B cell (primary cell): ENCODE data around the gene CRY1. TPM values are rescaled to one million over a fixed set of nuclear protein-coding genes. Genes with fewer than 3 reads are reported as not detected.

Experiments used
- ATAC-seq: fragments of 200-7000 bp; cut with Tn5 transposase; one replicate; pipeline ENCODE4 v1.10.0; 2021; ENCODE audit warnings: low read depth, mild to moderate bottlenecking, moderate number of reproducible peaks, moderate library complexity
- CTCF ChIA-PET: fragments of 350-600 bp; sonication (Branson Sonifier 250); formaldehyde crosslinking; loops from one replicate; lab custom pipeline; 2021; ENCODE audit warnings: antibody characterized with exemption, inconsistent platforms; lab: Charles Lee
- POLR2A ChIA-PET: fragments of 350-600 bp; sonication (Branson Sonifier 250); formaldehyde crosslinking; loops from one replicate; lab custom pipeline; 2021; ENCODE audit warnings: antibody characterized with exemption; lab: Charles Lee
- DNase-seq: peaks from one replicate; pipeline ENCODE4 v3.0.0; 2013
- H2AFZ ChIP-seq: 2 replicates; pipeline ENCODE4 v1.6.1; 2012; ENCODE audit warnings: mild to moderate bottlenecking, low read depth, low read length; ENCODE audit not compliant: insufficient read depth, poor library complexity, severe bottlenecking
- H3K27ac ChIP-seq, 2 donors: 1 replicate in 1 of 2; 2 replicates in 1 of 2; pipeline ENCODE4 v1.5.1; 2012 to 2013; ENCODE audit warnings: low read length in 2 of 2, mild to moderate bottlenecking in 2 of 2, moderate library complexity in 1 of 2
- H3K27me3 ChIP-seq, 4 experiments: fragments of 200-600 bp in 1 of 4; sonication (generic) in 1 of 4; replicated peaks in 1 of 4; 1 replicate in 2 of 4; 2 replicates in 2 of 4; pipeline versions ENCODE4 v1.6.1 to v1.7.0; 2013 to 2016; ENCODE audit warnings: low read length in 3 of 4, mild to moderate bottlenecking in 2 of 4, mixed read lengths in 1 of 4, moderate library complexity in 1 of 4; ENCODE audit not compliant: insufficient read depth in 4 of 4, control insufficient read depth in 3 of 4; ENCODE audit errors: control extremely low read depth in 1 of 4
- H3K36me3 ChIP-seq, 2 experiments: replicated peaks in 1 of 2; 1 replicate in 1 of 2; 2 replicates in 1 of 2; pipeline versions ENCODE4 v1.6.1 to v1.7.1; 2013; ENCODE audit warnings: low read length in 1 of 2; ENCODE audit not compliant: insufficient read depth in 2 of 2, control insufficient read depth in 1 of 2; ENCODE audit errors: control extremely low read depth in 1 of 2, extremely low read depth in 1 of 2
- H3K4me1 ChIP-seq, 2 donors: fragments of 200-600 bp in 1 of 2; sonication (generic) in 1 of 2; 1 replicate in 1 of 2; 2 replicates in 1 of 2; pipeline versions ENCODE4 v1.5.1 to v1.6.1; 2013 to 2017; ENCODE audit warnings: low read length in 2 of 2; ENCODE audit not compliant: control insufficient read depth in 2 of 2, insufficient read depth in 2 of 2
- H3K4me2 ChIP-seq: replicated peaks from 2 replicates; pipeline ENCODE3; 2012; ENCODE audit warnings: mild to moderate bottlenecking, low read depth, low read length; ENCODE audit not compliant: poor library complexity, severe bottlenecking
- H3K4me3 ChIP-seq, 5 experiments: fragments of 200-600 bp in 1 of 5; sonication (generic) in 1 of 5; 1 replicate in 3 of 5; 2 replicates in 2 of 5; pipeline versions ENCODE4 v1.5.1 to v1.7.0; 2011 to 2016; ENCODE audit warnings: low read length in 4 of 5, mild to moderate bottlenecking in 4 of 5, low read depth in 2 of 5, control low read depth in 1 of 5, moderate library complexity in 1 of 5; ENCODE audit not compliant: insufficient read depth in 1 of 5; ENCODE audit errors: control extremely low read depth in 1 of 5, extremely low read depth in 1 of 5
- H3K79me2 ChIP-seq: fragments of 200-600 bp; sonication (generic); one replicate; pipeline ENCODE4 v1.6.0; 2016; ENCODE audit warnings: low read length; ENCODE audit not compliant: control insufficient read depth, insufficient read depth
- H3K9ac ChIP-seq: fragments of 200-600 bp; sonication (generic); 2 replicates; pipeline ENCODE4 v1.6.1; 2017; ENCODE audit warnings: mild to moderate bottlenecking, low read length, moderate library complexity
- H3K9me3 ChIP-seq, 3 donors: one replicate each; pipeline versions ENCODE4 v1.6.1 to v1.7.1; 2013; ENCODE audit warnings: low read length in 2 of 3; ENCODE audit not compliant: control insufficient read depth in 2 of 3, insufficient read depth in 1 of 3; ENCODE audit errors: control extremely low read depth in 1 of 3
- H4K20me1 ChIP-seq: 2 replicates; pipeline ENCODE4 v1.6.0; 2012; ENCODE audit warnings: mild to moderate bottlenecking, low read length; ENCODE audit not compliant: insufficient read depth, control insufficient read depth, poor library complexity, severe bottlenecking
- H3K27ac Mint-ChIP-seq: one replicate; pipeline ENCODE4 v1.8.0; 2021; ENCODE audit warnings: mixed read lengths
- H3K27me3 Mint-ChIP-seq: one replicate; pipeline ENCODE4 v1.8.0; 2021; ENCODE audit warnings: mixed read lengths
- H3K4me1 Mint-ChIP-seq: one replicate; pipeline ENCODE4 v1.8.0; 2021; ENCODE audit warnings: mixed read lengths
- H3K4me3 Mint-ChIP-seq: one replicate; pipeline ENCODE4 v1.8.0; 2021; ENCODE audit warnings: mixed read lengths
- H3K9me3 Mint-ChIP-seq: one replicate; pipeline ENCODE4 v1.8.0; 2022; ENCODE audit warnings: mixed read lengths; ENCODE audit not compliant: insufficient read depth
- EZH2 ChIP-seq: IDR thresholded peaks from 2 replicates; pipeline ENCODE4 v1.6.1; 2012; ENCODE audit warnings: borderline replicate concordance, low read depth, mild to moderate bottlenecking, moderate library complexity, low read length; ENCODE audit not compliant: insufficient read depth, poor library complexity, severe bottlenecking
- WGBS: methylation state at CpG from one replicate; pipeline ENCODE4 v1.1.5; 2013; ENCODE audit warnings: missing lambda C conversion rate; ENCODE audit not compliant: insufficient coverage; 5-methylcytosine and 5-hydroxymethylcytosine counted together
- intact Hi-C: fragments of 100-400 bp; cut with micrococcal nuclease; formaldehyde crosslinking; loops from one replicate; pipeline ENCODE4 v1.10.0; 2022
- polyA plus RNA-seq: library from polyadenylated mRNA; depleted of rRNA; stranded (reverse); fragments of >200 nt; gene quantifications from 2 replicates; pipeline ENCODE4 v1.2.3, GENCODE V29; 2012
- total RNA-seq, 2 donors: library from RNA; stranded (reverse); fragments of 120-200 nt in 1 of 2; gene quantifications; 1 replicate in 1 of 2; 2 replicates in 1 of 2; pipeline versions ENCODE4 v1.2.3 to v1.2.4, GENCODE V29; 2013 to 2022
- TF ChIP-seq, protein P1 (sequence below): fragments of 200-600 bp; IDR thresholded peaks from one replicate; pipeline ENCODE4 v1.8.0; 2022; ENCODE audit warnings: antibody characterized with exemption, mild to moderate bottlenecking

CRY1 gene
- total and polyA plus RNA-seq, 2 donors (not counting 1 experiment from before 2014, with no cell fraction given): 2.4 to 8.8 TPM

DNA sequence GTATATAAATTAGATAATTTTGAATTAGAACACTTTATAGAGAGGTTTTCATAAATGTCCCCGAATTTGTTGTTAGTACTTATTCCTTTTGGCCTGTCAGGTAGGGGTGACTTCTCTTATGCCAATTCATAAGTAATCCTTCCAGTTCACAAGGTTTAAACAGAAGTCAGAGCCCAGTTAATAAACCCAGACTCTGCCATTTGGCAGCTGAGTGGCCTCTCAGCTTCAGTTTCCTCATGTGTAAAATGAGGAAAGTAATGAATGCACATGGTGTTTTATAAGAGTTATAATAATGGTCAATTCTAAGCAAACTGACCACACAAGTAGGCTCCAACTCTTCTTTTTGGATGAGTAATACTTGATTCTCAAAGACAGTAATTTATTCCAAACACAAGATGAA lies 116.7 kb downstream of the CRY1 start:
- no peak overlapping the region for H3K9ac ChIP-seq
- ATAC-seq (no peak), DNase-seq (no peak)
- peaks cover 7 to 10% of the 10 kb centered on the region in 2 donors for H3K4me1 ChIP-seq
- CTCF ChIA-PET: no interaction called here
- peaks cover 15% of the 10 kb centered on the region for H3K4me1 Mint-ChIP-seq
- no peaks in the 10 kb centered on the region for H4K20me1 ChIP-seq
- no peaks in the 10 kb centered on the region for H3K9me3 Mint-ChIP-seq
- H3K27ac Mint-ChIP-seq: no peak overlapping the region
- no CpG with 5 or more reads among the region's 1 CpG for WGBS
- no peaks in the 10 kb centered on the region for H3K79me2 ChIP-seq
- no peaks in the 10 kb centered on the region for H3K27me3 ChIP-seq
- intact Hi-C loops: no loop called here
- TF ChIP-seq EZH2: no peak
- TF ChIP-seq, protein P1, sequence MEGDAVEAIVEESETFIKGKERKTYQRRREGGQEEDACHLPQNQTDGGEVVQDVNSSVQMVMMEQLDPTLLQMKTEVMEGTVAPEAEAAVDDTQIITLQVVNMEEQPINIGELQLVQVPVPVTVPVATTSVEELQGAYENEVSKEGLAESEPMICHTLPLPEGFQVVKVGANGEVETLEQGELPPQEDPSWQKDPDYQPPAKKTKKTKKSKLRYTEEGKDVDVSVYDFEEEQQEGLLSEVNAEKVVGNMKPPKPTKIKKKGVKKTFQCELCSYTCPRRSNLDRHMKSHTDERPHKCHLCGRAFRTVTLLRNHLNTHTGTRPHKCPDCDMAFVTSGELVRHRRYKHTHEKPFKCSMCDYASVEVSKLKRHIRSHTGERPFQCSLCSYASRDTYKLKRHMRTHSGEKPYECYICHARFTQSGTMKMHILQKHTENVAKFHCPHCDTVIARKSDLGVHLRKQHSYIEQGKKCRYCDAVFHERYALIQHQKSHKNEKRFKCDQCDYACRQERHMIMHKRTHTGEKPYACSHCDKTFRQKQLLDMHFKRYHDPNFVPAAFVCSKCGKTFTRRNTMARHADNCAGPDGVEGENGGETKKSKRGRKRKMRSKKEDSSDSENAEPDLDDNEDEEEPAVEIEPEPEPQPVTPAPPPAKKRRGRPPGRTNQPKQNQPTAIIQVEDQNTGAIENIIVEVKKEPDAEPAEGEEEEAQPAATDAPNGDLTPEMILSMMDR: no peak
- H3K36me3 ChIP-seq: peaks cover 0 to 6% of the 10 kb centered on the region in 2 experiments
- no peak overlapping the region for H3K27ac ChIP-seq
- H3K4me3 Mint-ChIP-seq: no peak overlapping the region
- H2AFZ ChIP-seq: no peak overlapping the region
- POLR2A ChIA-PET: interaction anchor here (0.7 kb wide), 1 partner anchor 118 kb away, joined by 5 read pairs; no protein-coding TSS in a partner anchor
- H3K4me2 ChIP-seq: no peak overlapping the region
- H3K9me3 ChIP-seq: no peaks in the 10 kb centered on the region
- no peaks in the 10 kb centered on the region for H3K27me3 Mint-ChIP-seq
- no peak overlapping the region for H3K4me3 ChIP-seq

DNA sequence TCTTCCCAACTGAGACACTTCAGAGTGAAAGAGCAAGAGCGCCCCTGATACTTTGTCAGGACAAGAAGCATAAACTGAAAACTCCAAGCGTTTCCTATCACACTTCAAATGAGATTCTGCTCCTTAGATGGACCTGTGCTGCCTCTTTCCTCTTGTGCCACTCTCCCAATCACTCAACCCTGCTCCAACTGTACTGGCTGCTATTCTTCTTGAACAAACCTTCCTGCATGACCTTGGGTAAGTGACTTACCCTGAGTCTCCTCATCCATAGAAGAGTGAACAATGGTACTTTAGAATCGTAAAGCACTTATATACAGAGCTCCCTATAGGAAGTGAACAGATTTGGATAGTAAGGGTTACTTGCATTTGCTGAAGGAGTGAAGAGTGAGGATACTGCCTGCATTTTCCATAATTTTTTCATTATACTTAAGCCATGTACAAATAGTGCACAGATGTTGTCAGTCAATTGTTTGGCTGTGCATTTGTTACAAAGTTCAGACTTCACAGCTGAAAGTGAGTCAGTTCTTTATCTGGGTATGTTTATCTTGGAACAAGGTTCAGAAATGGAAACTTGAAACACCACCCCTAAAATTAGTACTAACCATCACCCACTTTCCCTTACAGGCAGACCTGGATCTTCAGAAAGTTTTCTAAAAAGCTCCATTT lies 117.2 kb downstream of the CRY1 start:
- ChIA-PET POLR2A (no interaction called here), CTCF (no interaction called here)
- H3K27ac Mint-ChIP-seq: no peak overlapping the region
- H3K9me3 Mint-ChIP-seq: no peaks in the 10 kb centered on the region
- Histone ChIP-seq H2AFZ (no peak overlapping the region), H4K20me1 (no peaks in the 10 kb centered on the region), H3K4me1 (peaks cover 7 to 10% of the 10 kb centered on the region in 2 donors), H3K27ac (no peak overlapping the region), H3K27me3 (no peaks in the 10 kb centered on the region), H3K36me3 (peaks cover 1 to 12% of the 10 kb centered on the region in 2 experiments), H3K4me3 (no peak overlapping the region), H3K9me3 (no peaks in the 10 kb centered on the region), H3K4me2 (no peak overlapping the region), H3K79me2 (no peaks in the 10 kb centered on the region), H3K9ac (no peak overlapping the region)
- ATAC-seq (no peak), DNase-seq (no peak)
- intact Hi-C loops: no loop called here
- WGBS: 100% methylated on average over 2 of the region's 3 CpGs
- H3K4me1 Mint-ChIP-seq: peaks cover 15% of the 10 kb centered on the region
- TF ChIP-seq EZH2: no peak
- TF ChIP-seq, protein P1: no peak
- no peak overlapping the region for H3K4me3 Mint-ChIP-seq
- H3K27me3 Mint-ChIP-seq: no peaks in the 10 kb centered on the region
